Osteoblast (primary cell): Measurements from ENCODE around the gene BBOX1. TPM values are rescaled to one million over a fixed set of nuclear protein-coding genes. Genes with fewer than 3 reads are reported as not detected.

Source experiments
- DNase-seq: peaks from one replicate; pipeline ENCODE4 v3.0.0; 2011; ENCODE audit warnings: low spot score, mixed read lengths; ENCODE audit not compliant: insufficient read length; ENCODE audit errors: missing footprints
- H2AFZ ChIP-seq: 2 replicates; pipeline ENCODE4 v1.6.0; 2011; ENCODE audit warnings: mild to moderate bottlenecking, low read length
- H3K27ac ChIP-seq: 2 replicates; pipeline ENCODE4 v1.5.1; 2011; ENCODE audit warnings: mild to moderate bottlenecking, low read depth, low read length, moderate library complexity
- H3K27me3 ChIP-seq: 2 replicates; pipeline ENCODE4 v1.6.0; 2012; ENCODE audit warnings: mild to moderate bottlenecking, control low read depth, inconsistent platforms, low read length, moderate library complexity; ENCODE audit not compliant: insufficient read depth
- H3K36me3 ChIP-seq: 2 replicates; pipeline ENCODE4 v1.5.1; 2011; ENCODE audit warnings: mild to moderate bottlenecking, low read length, control low read depth, moderate library complexity; ENCODE audit not compliant: insufficient read depth
- H3K4me1 ChIP-seq: 2 replicates; pipeline ENCODE4 v1.5.1; 2011; ENCODE audit warnings: mild to moderate bottlenecking, low read length, control low read depth, moderate library complexity; ENCODE audit not compliant: insufficient read depth
- H3K4me2 ChIP-seq: 2 replicates; pipeline ENCODE4 v1.6.0; 2011; ENCODE audit warnings: mild to moderate bottlenecking, low read length; ENCODE audit not compliant: insufficient read depth
- H3K4me3 ChIP-seq: fragments of 200-600 bp; sonication (generic); 3 replicates; pipeline ENCODE4 v1.5.1; 2012; ENCODE audit warnings: mild to moderate bottlenecking, low read length, inconsistent platforms; ENCODE audit not compliant: insufficient read depth
- H3K79me2 ChIP-seq: 2 replicates; pipeline ENCODE4 v1.6.0; 2012; ENCODE audit warnings: mild to moderate bottlenecking, low read length, control low read depth, inconsistent platforms; ENCODE audit not compliant: insufficient read depth
- H3K9me3 ChIP-seq: 2 replicates; pipeline ENCODE4 v1.5.1; 2011; ENCODE audit warnings: low read depth, low read length, control low read depth
- H4K20me1 ChIP-seq: 2 replicates; pipeline ENCODE4 v1.6.0; 2012; ENCODE audit warnings: mild to moderate bottlenecking, low read length, control low read depth; ENCODE audit not compliant: insufficient read depth
- total RNA-seq: library from RNA; depleted of rRNA; stranded (reverse); fragments of >200 nt; gene quantifications from 2 replicates; pipeline ENCODE4 v1.2.3, GENCODE V29; 2012
- TF ChIP-seq, protein P1 (sequence below): IDR thresholded peaks from 2 replicates; pipeline ENCODE4 v1.5.1; 2011; ENCODE audit warnings: mild to moderate bottlenecking, low read depth, low read length, moderate library complexity; ENCODE audit errors: extremely low read depth

BBOX1 gene
- total RNA-seq, 1 donor, result 0.36 TPM

DNA sequence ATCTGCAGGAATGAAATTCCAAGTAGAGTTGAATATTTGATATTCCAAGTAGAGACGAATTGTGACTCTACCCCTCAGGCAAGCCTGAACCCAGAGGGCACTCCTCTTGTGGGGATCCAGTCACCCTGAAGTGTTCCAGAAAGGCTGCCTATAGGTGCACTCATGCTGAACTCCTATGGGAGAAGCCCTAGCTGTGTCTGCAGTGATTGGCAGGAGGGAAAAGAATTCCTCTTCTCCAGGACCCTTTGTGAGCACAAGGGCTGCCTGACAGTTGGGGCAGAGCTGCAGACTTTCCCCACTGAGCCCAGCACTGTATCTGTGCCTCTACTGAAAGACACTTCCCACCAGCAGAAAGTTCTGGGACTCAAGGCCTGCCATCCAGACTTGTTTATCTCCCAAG, 35.0 kb downstream of the BBOX1 start:
- DNase-seq, result no peak
- H3K9me3 ChIP-seq, result no peaks in the 10 kb centered on the region
- no peak overlapping the region for H3K4me3 ChIP-seq
- TF ChIP-seq, protein P1, sequence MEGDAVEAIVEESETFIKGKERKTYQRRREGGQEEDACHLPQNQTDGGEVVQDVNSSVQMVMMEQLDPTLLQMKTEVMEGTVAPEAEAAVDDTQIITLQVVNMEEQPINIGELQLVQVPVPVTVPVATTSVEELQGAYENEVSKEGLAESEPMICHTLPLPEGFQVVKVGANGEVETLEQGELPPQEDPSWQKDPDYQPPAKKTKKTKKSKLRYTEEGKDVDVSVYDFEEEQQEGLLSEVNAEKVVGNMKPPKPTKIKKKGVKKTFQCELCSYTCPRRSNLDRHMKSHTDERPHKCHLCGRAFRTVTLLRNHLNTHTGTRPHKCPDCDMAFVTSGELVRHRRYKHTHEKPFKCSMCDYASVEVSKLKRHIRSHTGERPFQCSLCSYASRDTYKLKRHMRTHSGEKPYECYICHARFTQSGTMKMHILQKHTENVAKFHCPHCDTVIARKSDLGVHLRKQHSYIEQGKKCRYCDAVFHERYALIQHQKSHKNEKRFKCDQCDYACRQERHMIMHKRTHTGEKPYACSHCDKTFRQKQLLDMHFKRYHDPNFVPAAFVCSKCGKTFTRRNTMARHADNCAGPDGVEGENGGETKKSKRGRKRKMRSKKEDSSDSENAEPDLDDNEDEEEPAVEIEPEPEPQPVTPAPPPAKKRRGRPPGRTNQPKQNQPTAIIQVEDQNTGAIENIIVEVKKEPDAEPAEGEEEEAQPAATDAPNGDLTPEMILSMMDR, result no peak
- H3K27me3 ChIP-seq, result no peaks in the 10 kb centered on the region
- no peak overlapping the region for H3K4me2 ChIP-seq
- H3K27ac ChIP-seq, result no peak overlapping the region
- H3K36me3 ChIP-seq, result no peaks in the 10 kb centered on the region
- H3K79me2 ChIP-seq, result no peaks in the 10 kb centered on the region
- no peaks in the 10 kb centered on the region for H4K20me1 ChIP-seq
- H3K4me1 ChIP-seq, result no peaks in the 10 kb centered on the region
- no peak overlapping the region for H2AFZ ChIP-seq

DNA sequence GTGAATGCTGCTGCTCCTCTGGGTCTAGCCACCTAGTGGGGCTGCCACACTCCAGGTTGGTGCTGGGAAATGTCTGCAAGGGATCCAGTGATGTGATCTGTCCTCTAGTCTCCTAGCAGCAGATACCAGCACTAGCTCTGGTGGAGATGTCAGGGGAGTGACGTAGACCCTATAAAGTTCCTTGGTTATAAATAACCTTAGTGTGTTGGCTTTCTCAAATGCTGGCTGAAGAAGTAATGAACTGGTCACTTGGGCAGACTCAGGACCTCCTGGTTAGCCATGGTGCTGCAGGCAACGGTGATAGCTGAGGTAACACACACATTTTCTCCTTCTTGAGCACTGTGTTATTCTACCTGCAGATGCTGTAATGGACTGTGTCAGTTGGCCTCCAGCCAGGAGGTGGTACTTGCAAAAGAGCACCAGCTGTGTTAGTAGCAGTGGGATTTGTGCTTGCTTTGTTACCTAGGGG, 35.5 kb downstream of the BBOX1 start:
- no peaks in the 10 kb centered on the region for H4K20me1 ChIP-seq
- no peak for DNase-seq
- H3K9me3 ChIP-seq, result no peaks in the 10 kb centered on the region
- H3K4me3 ChIP-seq, result no peak overlapping the region
- no peaks in the 10 kb centered on the region for H3K36me3 ChIP-seq
- no peaks in the 10 kb centered on the region for H3K27me3 ChIP-seq
- no peaks in the 10 kb centered on the region for H3K79me2 ChIP-seq
- H3K4me2 ChIP-seq, result no peak overlapping the region
- no peaks in the 10 kb centered on the region for H3K4me1 ChIP-seq
- TF ChIP-seq, protein P1, result no peak
- no peak overlapping the region for H2AFZ ChIP-seq
- H3K27ac ChIP-seq, result no peak overlapping the region

DNA sequence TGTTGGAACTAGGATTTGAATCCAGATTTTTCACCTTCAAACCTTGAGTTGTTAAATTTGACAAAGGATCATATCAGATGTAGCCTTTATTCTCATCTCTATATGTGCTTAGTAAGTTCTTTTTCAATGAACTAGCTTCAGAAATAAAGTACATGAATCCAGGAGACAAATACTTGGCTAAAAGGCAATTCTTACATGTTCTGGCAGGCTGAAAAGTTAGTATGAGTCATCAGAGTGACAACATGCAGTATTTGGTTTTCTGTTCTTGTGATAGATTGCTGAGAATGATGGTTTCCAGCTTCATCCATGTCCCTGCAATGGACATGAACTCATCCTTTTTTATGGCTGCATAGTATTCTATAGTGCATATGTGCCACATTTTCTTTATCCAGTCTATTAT, 40.4 kb downstream of the BBOX1 start:
- no peaks in the 10 kb centered on the region for H3K27me3 ChIP-seq
- no peaks in the 10 kb centered on the region for H3K4me1 ChIP-seq
- DNase-seq, result no peak
- no peak overlapping the region for H2AFZ ChIP-seq
- no peak overlapping the region for H3K4me3 ChIP-seq
- H3K27ac ChIP-seq, result no peak overlapping the region
- TF ChIP-seq, protein P1, result no peak
- no peak overlapping the region for H3K4me2 ChIP-seq
- H4K20me1 ChIP-seq, result no peaks in the 10 kb centered on the region
- H3K9me3 ChIP-seq, result no peaks in the 10 kb centered on the region
- H3K36me3 ChIP-seq, result no peaks in the 10 kb centered on the region
- no peaks in the 10 kb centered on the region for H3K79me2 ChIP-seq

DNA sequence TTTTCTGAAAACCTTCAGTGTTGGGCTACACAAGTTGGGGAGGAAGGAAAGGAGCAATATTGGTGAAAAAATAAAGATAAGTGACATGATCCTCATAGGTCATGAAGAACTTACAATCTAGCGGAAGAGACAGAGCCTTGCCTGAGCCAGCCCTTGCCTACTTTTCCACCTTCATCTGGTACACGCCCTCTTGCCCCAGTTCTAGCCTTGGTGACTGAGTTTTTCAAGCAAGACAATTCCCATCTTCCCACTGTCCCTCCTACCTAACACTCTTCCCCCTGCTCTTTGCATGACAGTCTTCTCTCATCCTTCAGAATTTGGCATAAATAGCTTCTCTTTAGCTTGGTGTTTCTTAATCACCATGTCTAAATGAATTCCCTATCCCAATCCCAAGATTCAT, 42.6 kb downstream of the BBOX1 start:
- no peaks in the 10 kb centered on the region for H3K27me3 ChIP-seq
- H3K36me3 ChIP-seq, result no peaks in the 10 kb centered on the region
- no peak overlapping the region for H3K4me2 ChIP-seq
- TF ChIP-seq, protein P1, result no peak
- peaks cover 3% of the 10 kb centered on the region for H3K4me1 ChIP-seq
- no peaks in the 10 kb centered on the region for H4K20me1 ChIP-seq
- no peak overlapping the region for H3K27ac ChIP-seq
- DNase-seq, result no peak
- no peak overlapping the region for H3K4me3 ChIP-seq
- no peaks in the 10 kb centered on the region for H3K9me3 ChIP-seq
- no peaks in the 10 kb centered on the region for H3K79me2 ChIP-seq
- H2AFZ ChIP-seq, result no peak overlapping the region
